Measurements from ENCODE around the gene PTPRA. TPM values are rescaled to one million over a fixed set of nuclear protein-coding genes. Genes with fewer than 3 reads are reported as not detected.

Gene PTPRA
- total and polyA plus RNA-seq, 2 donors (not counting 3 experiments of a cell fraction or from before 2014, with no cell fraction given): 43.2 to 53.4 TPM

GRCh38 chr20:2967841-2968240 is 94.6 kb downstream of the PTPRA start:
- BruUV-seq (replicated peaks): no TSS peak
- H3K36me3 ChIP-seq (ENCODE audit: control insufficient read depth in 2 of 2, extremely low read depth in 1 of 2, insufficient read depth in 2 of 2, low read length in 2 of 2): peaks cover 3% of the 10 kb centered on the region in 2 experiments
- CTCF ChIA-PET: no interaction called here
- no peaks in the 10 kb centered on the region for H3K4me1 ChIP-seq (ENCODE audit: control insufficient read depth, extremely low read depth, insufficient read depth, low read length)
- FAIRE-seq: no peak
- intact Hi-C loops (cut with micrococcal nuclease) (no loop called here), dilution Hi-C loops (cut with MboI; ENCODE audit: extremely low pct_ligation_motif_present, low sequenced_read_pairs) (no loop called here)
- no peak overlapping the region for H3K27ac ChIP-seq (ENCODE audit: insufficient read depth, low read depth, low read length)
- no peak for DNase-seq (ENCODE audit: low read depth, low spot score)
- H3K9me1 ChIP-seq (replicated peaks; ENCODE audit: control insufficient read depth, extremely low read depth, insufficient read depth, low read length): peaks cover 2% of the 10 kb centered on the region
- H4K20me1 ChIP-seq (replicated peaks; ENCODE audit: control insufficient read depth, extremely low read depth, insufficient read depth, low read length): no peaks in the 10 kb centered on the region
- TF ChIP-seq CTCF (IDR thresholded peaks at IDR 0.05; ENCODE audit: extremely low read depth in 1 of 2, insufficient read depth in 1 of 2, low read depth in 1 of 2, low read length in 2 of 2) (no peak), MYC (IDR thresholded peaks at IDR 0.05; ENCODE audit: low read depth, low read length) (no peak), FOS (IDR thresholded peaks at IDR 0.05; ENCODE audit: borderline replicate concordance, insufficient read depth, low read length) (no peak), JUN (IDR thresholded peaks at IDR 0.05; ENCODE audit: borderline replicate concordance, insufficient read depth, insufficient read length, low read depth) (no peak), MAX (IDR thresholded peaks at IDR 0.05; ENCODE audit: insufficient read depth, insufficient read length) (no peak), EZH2 (IDR thresholded peaks at IDR 0.05; ENCODE audit: borderline replicate concordance, low read depth, low read length, severe bottlenecking) (no peak), GATA2 (IDR thresholded peaks at IDR 0.05; ENCODE audit: insufficient read depth, insufficient read length, low read depth, low read length) (no peak), POLR2AphosphoS5 (IDR thresholded peaks at IDR 0.05; ENCODE audit: insufficient read depth, low read depth, low read length) (no peak), POLR2A (IDR thresholded peaks at IDR 0.05; ENCODE audit: low read depth, low read length) (no peak)
- POLR2A ChIA-PET: no interaction called here
- H2AFZ ChIP-seq (ENCODE audit: low read depth, low read length): no peak overlapping the region
- no peak overlapping the region for H3K9ac ChIP-seq (replicated peaks; ENCODE audit: extremely low read depth, insufficient read depth, low read length)
- H3K9me3 ChIP-seq (replicated peaks; ENCODE audit: control insufficient read depth, insufficient read depth, low read length): no peaks in the 10 kb centered on the region
- H3K27me3 ChIP-seq (ENCODE audit: control insufficient read depth in 2 of 2, insufficient read depth in 2 of 2, low read length in 2 of 2): no peaks in the 10 kb centered on the region
- H3K79me2 ChIP-seq (ENCODE audit: control insufficient read depth, insufficient read depth, low read length): no peaks in the 10 kb centered on the region
- H3K4me3 ChIP-seq (replicated peaks in 1 of 3; ENCODE audit: insufficient read depth in 1 of 3, low read depth in 1 of 3, low read length in 3 of 3): no peak overlapping the region
- H3K4me2 ChIP-seq (ENCODE audit: insufficient read depth, low read length): no peak overlapping the region

Measured in endothelial cell of umbilical vein (primary cell).